Duodenal mucosa (tissue), 2 donors: ENCODE measurements around the gene B3GNT3.
A peak's percentile ranks its signal among the peaks of the same experiment; 100 is the strongest.

ENCODE experiments used
- H3K27ac ChIP-seq: one replicate; pipeline ENCODE4 v1.7.0; 2013; ENCODE audit warnings: low read depth, low read length
- H3K27me3 ChIP-seq, 2 donors: one replicate each; pipeline ENCODE4 v1.7.0; 2013; ENCODE audit warnings: low read length in 2 of 2, control low read depth in 1 of 2; ENCODE audit not compliant: insufficient read depth in 2 of 2, control insufficient read depth in 1 of 2
- H3K36me3 ChIP-seq, 2 donors: one replicate each; pipeline ENCODE4 v1.7.0; 2013; ENCODE audit warnings: low read length in 2 of 2, control low read depth in 1 of 2; ENCODE audit not compliant: insufficient read depth in 2 of 2, control insufficient read depth in 1 of 2
- H3K4me1 ChIP-seq, 2 donors: one replicate each; pipeline ENCODE4 v1.7.0; 2013; ENCODE audit warnings: low read length in 2 of 2, control low read depth in 1 of 2; ENCODE audit not compliant: insufficient read depth in 2 of 2, control insufficient read depth in 1 of 2
- H3K4me3 ChIP-seq, 2 donors: one replicate each; pipeline ENCODE4 v1.7.0; 2013; ENCODE audit warnings: low read length in 2 of 2, low read depth in 1 of 2
- H3K9ac ChIP-seq, 2 donors: one replicate each; pipeline ENCODE4 v1.7.0; 2013; ENCODE audit warnings: low read length in 2 of 2, low read depth in 1 of 2
- H3K9me3 ChIP-seq, 2 donors: one replicate each; pipeline ENCODE4 v1.7.0; 2013; ENCODE audit warnings: low read length in 2 of 2, control low read depth in 1 of 2; ENCODE audit not compliant: control insufficient read depth in 1 of 2

The B3GNT3 gene

GRCh38 chr19:17811681-17812080 lies 16.7 kb downstream of the B3GNT3 start:
- no peak overlapping the region for H3K9ac ChIP-seq
- no peaks in the 10 kb centered on the region for H3K4me1 ChIP-seq
- no peak overlapping the region for H3K4me3 ChIP-seq
- H3K27me3 ChIP-seq = no peaks in the 10 kb centered on the region
- no peaks in the 10 kb centered on the region for H3K9me3 ChIP-seq
- peaks cover 13 to 39% of the 10 kb centered on the region in 2 donors for H3K36me3 ChIP-seq
- H3K27ac ChIP-seq = no peak overlapping the region

- Histone ChIP-seq H3K4me1 (no peaks in the 10 kb centered on the region), H3K4me3 (no peak overlapping the region), H3K9me3 (no peaks in the 10 kb centered on the region), H3K9ac (no peak overlapping the region), H3K27ac (no peak overlapping the region), H3K27me3 (no peaks in the 10 kb centered on the region), H3K36me3 (peaks cover 13 to 39% of the 10 kb centered on the region in 2 donors)
Measured at GRCh38 chr19:17812099-17812498, 17.2 kb downstream of the B3GNT3 start.

- H3K9me3 ChIP-seq = no peaks in the 10 kb centered on the region
- peaks cover 0 to under 1% of the 10 kb centered on the region in 2 donors for H3K36me3 ChIP-seq
- H3K27ac ChIP-seq = no peak overlapping the region
- no peaks in the 10 kb centered on the region for H3K4me1 ChIP-seq
- H3K9ac ChIP-seq = no peak overlapping the region
- H3K27me3 ChIP-seq = no peaks in the 10 kb centered on the region
- H3K4me3 ChIP-seq = no peak overlapping the region
Measured at GRCh38 chr19:17817668-17818363, 22.9 kb downstream of the B3GNT3 start.

GRCh38 chr19:17821190-17821589 lies 26.3 kb downstream of the B3GNT3 start, which contains the start of gene INSL3:
Gene INSL3 (minus strand): TSS chr19:17821519. CDS start chr19:17821506, 13 bp downstream.
- no peaks in the 10 kb centered on the region for H3K36me3 ChIP-seq
- H3K9me3 ChIP-seq = no peaks in the 10 kb centered on the region
- no peaks in the 10 kb centered on the region for H3K4me1 ChIP-seq
- no peak within 1 kb of the TSS for H3K27ac ChIP-seq
- no peak within 1 kb of the TSS for H3K9ac ChIP-seq
- H3K27me3 ChIP-seq = no peaks in the 10 kb centered on the region
- H3K4me3 ChIP-seq = no peak within 1 kb of the TSS

- Histone ChIP-seq H3K27me3 (no peaks in the 10 kb centered on the region), H3K27ac (no peak overlapping the region), H3K9me3 (no peaks in the 10 kb centered on the region), H3K36me3 (no peaks in the 10 kb centered on the region), H3K9ac (no peak overlapping the region), H3K4me1 (no peaks in the 10 kb centered on the region), H3K4me3 (no peak overlapping the region)
Measured at GRCh38 chr19:17824339-17824738, 29.4 kb downstream of the B3GNT3 start.

DNA sequence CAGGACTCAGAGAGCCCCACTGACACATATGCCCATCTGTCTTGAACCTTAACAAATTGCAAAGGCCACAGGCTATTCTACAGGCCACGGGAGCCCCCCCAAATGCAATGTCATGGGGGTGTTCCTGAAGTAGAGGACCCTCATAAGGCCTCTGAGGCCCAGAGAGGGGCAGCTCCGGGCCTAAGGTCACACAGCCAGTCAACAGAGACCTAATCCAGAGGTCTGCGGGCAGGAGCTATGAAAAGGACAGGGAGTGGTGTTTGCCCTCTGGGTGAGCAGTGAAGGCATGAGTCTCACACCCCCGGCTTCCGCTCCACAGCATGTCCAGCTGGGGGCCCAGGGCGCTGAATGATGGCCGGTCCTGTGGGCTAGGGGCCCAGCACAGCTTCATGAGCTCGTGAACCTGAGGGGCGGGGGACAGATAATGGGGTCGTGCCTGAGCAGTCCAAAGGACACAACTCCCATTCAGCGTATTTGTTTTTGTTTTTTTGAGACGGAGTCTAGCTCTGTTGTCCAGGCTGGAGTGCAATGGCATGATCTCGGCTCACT lies 31.6 kb downstream of the B3GNT3 start:
- no peaks in the 10 kb centered on the region for H3K36me3 ChIP-seq
- H3K9ac ChIP-seq = no peak overlapping the region
- peaks cover 5 to 8% of the 10 kb centered on the region in 2 donors for H3K4me1 ChIP-seq
- no peak overlapping the region for H3K27ac ChIP-seq
- H3K27me3 ChIP-seq = peaks cover 0 to under 1% of the 10 kb centered on the region in 2 donors
- no peaks in the 10 kb centered on the region for H3K9me3 ChIP-seq
- H3K4me3 ChIP-seq = no peak overlapping the region

DNA sequence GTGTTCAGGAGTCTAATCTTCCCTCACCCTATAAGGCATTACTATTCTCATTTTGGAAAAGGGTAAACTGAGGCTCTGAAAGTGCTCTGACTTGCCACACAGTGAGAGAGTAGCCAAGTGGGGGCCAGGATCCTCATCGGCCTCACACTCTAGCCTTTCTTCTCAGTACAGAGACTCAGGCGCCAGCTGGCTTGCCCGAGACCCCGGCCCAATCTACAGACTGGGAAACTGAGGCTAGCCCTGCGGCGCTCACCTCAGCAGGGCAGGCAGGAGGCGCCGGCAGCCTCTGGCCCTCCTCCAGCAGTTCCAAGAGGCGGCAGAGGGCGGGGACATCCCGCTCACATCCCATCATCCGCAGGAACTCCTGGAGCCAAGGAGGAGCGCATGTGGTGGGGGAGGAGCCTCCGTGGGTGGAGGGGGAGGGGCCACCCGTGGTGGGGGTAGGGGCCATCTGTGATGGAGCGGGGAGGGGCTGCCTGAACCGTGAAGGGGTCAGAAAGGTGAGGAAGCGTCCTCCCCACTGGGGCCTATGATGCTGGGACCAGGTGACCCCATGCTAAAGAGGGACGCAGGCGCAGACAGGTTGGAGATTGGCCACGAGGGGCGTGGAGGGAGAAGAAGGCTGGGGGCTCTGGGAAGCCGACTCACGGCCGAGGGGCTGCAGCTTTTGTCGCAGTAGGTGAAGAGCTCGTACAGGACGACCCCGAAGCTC lies 35.1 kb downstream of the B3GNT3 start:
- peaks cover 5 to 8% of the 10 kb centered on the region in 2 donors for H3K4me1 ChIP-seq
- no peaks in the 10 kb centered on the region for H3K9me3 ChIP-seq
- H3K36me3 ChIP-seq = no peaks in the 10 kb centered on the region
- H3K27me3 ChIP-seq = peaks cover 0 to 5% of the 10 kb centered on the region in 2 donors
- peak overlapping the region in 1 of 2 donors; percentile 25 for H3K4me3 ChIP-seq
- H3K27ac ChIP-seq = no peak overlapping the region
- H3K9ac ChIP-seq = no peak overlapping the region

- no peaks in the 10 kb centered on the region for H3K9me3 ChIP-seq
- peak overlapping the region; percentile 25 to 50 for H3K4me3 ChIP-seq
- no peak overlapping the region for H3K9ac ChIP-seq
- no peaks in the 10 kb centered on the region for H3K36me3 ChIP-seq
- peaks cover 5 to 8% of the 10 kb centered on the region in 2 donors for H3K4me1 ChIP-seq
- H3K27ac ChIP-seq = no peak overlapping the region
- H3K27me3 ChIP-seq = peaks cover 0 to 5% of the 10 kb centered on the region in 2 donors
Measured at GRCh38 chr19:17830567-17831418, 35.9 kb downstream of the B3GNT3 start.

DNA sequence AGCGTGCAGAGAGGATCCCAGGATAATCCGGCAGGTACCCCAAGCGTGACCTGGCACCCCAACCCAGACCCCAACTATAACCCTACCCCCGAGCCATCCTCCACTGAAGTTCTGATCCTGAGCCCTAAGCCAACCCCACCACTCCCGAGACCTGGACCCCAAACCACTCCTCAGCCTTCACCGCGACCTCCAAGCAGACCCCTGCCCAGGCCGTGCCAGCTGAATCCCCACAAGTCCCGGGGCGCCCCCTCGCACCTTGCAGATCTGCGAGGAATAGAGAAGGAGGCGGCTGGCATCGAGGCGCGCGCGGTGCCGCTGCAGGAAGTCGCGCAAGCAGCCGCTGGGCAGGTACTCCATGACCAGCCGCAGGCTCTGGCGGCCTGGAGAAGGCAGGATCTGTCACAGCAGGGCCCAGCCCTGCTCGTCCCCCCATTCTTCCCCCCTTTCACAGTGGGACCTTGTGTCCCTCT lies 36.5 kb downstream of the B3GNT3 start:
- Histone ChIP-seq H3K9me3 (no peaks in the 10 kb centered on the region), H3K36me3 (no peaks in the 10 kb centered on the region), H3K27me3 (peaks cover 0 to 5% of the 10 kb centered on the region in 2 donors), H3K4me3 (peak overlapping the region; percentile 8 to 50), H3K4me1 (peaks cover 5 to 8% of the 10 kb centered on the region in 2 donors), H3K9ac (no peak overlapping the region), H3K27ac (no peak overlapping the region)
